ENCODE measurements around the gene TMEM255B.
A peak's percentile ranks its signal among the peaks of the same experiment; 100 is the strongest.

TMEM255B gene

DNA sequence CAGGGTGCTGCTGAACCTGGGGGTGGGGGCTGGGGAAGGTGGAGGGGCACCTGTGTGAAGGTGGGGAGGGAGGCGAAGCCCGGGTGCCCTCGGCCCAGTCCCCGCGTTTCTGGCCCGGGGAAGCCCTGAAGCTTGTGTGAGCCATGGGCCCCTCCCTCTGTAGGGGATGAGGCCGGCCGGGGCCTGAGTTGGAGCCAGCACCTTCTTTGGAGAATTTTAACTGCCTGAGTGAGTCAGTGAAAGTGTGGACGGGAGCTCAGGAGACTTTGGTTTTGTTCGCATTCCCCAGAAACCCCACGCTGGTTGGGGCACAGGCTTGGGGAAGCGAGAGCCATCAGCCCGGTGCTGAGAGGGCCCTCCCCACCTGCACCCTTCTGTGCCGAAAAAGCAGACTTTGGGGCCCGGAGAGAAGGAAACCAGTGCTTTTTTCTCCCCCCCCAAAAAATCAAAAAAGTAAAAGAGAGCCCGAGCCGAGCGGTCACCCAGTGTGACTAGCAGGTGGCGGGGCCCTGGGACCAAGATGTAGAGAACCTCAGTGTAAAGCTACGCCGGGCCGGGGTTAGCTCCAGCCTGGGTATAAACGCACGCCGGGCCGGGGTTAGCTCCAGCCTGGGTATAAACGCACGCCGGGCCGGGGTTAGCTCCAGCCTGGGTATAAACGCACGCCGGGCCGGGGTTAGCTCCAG lies 45.1 kb downstream of the TMEM255B start:
- no peak for DNase-seq (ENCODE audit: low spot score)

DNA sequence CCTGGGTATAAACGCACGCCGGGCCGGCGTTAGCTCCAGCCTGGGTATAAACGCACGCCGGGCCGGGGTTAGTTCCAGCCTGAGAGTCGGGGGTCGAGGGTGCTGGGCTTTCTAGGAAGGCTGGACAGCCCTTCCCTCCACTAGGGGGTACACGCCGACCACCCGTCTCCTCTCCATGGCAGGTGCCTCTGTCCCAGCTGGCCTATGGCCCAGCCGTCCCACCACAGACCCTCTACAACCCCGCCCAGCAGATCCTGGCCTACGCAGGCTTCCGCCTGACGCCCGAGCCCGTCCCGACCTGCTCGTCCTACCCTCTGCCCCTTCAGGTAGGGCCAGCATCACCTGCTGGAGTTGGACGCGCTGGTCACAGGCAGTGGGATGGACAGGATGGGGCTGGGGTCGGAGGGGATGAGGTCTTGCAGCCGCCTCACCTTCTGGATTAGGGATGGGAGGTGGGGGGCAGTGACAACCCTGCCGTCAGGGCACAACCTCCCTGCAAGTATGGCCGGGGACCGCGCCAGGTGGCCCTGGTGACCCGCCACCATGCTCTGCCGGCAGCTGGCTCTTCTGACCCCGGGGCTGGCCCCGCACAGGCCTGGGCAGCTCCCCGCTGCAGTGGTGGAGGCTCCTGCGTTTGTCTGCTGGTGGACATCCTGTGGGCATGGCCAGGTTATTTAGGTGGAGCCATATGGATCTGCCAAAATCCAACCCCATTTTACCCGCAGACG lies 45.8 kb downstream of the TMEM255B start:
- DNase-seq (ENCODE audit: low spot score): no peak

DNA sequence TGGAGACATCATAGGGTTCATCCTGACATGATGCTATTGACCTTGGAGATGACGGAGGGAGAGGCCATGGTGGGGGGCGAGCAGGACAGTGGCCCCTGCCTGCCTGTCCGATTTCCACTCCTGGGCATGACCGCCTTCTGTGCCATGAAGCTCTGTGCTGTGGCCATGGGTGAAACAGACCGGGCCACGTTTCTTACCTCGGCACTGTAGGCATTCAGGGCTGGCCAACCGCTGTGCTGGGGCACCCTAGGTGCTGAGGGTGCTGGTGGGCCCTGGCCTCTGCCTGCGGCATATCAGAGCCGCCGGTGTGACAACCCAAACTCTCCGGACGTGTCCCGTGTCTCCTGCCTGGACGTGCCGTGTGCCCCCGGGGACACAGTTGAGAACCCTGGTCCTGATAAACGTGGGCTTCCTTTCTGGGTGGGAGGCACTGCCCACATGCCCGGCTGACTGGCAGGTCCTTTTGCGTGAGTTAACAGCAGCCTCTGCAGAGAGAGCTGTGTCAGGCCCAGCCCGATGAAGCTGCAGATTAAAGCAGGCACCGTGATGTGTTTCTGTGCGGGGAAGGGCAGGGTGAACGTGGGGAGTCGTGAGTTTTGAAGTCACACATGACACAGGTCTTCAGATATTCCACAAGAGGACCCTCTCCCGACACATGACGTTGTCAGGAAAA lies 46.5 kb downstream of the TMEM255B start:
- no peak for DNase-seq (ENCODE audit: low spot score)

DNA sequence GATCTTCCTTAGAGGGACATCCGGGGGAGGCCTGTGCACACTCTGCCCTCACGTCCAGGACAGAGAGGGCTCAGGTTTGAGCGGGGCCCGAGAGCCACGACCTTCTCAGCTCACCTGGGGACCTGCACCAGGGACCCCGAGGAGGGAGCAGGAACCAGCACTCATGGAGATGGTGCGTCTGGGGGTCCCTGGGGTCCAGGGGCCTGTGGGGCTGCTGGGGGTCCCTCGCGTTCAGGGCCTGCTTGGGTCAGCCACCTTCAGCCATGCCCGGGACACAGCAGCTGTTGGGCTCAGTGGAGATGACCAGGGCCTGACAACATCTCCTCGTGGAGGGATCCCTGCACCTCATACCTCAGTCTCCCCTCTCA lies 47.1 kb downstream of the TMEM255B start:
- no peak for DNase-seq (ENCODE audit: low spot score)

DNA sequence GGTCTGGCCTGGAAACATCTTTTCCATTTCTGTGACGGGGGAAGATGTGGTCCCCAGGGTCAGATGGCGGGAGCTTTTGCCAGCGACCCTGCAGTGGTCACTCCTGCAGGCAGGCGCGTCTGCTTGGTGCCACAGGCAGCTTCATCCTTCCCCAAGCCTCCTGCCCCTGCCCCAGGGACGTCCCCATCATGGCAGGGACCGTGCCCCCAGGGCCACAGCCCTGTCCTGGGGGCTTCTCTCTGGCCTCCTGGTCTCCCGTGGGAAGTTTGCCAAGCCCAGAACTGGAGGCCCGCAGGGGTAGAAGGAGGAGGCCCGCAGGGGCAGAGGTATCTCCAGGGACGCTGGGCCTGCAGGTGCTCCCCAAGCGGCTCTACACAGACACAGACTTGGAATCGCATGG lies 47.5 kb downstream of the TMEM255B start:
- DNase-seq (ENCODE audit: low spot score): no peak

DNA sequence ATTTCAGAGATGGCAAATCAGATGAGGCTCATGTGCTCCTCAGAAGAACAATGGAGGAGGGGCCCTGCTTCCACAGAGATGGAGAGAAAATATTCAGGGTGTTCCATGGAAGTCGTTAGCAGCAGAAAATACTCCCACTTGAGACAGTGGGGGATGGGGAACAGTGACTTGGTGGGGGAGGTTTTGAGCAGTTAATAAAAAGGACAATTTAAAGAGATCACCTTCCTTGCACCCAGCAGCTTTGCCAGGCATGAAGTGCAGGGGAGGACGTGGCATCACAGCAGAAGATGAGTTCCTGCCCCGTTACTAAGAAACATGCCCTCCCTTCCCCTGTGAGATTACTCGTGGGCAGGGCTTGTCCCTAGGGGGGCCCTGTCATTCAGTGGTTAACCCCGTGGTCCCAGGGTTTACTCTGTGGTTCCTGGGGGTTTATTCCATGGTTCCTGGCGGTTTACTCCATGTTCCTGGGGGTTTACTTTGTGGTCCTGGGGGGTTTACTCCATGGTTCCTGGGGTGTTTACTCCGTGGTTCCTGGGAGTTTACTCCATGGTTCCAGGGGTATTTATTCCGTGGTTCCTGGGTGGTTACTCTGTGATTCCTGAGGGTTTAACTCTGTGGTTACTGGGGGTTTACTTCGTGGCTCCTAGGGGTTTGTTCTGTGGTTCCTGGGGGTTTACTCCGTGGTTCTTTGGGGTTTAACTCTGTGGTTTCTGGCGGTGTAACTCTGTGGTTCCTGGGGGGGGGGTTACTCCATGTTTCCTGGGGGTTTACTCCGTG lies 49.2 kb downstream of the TMEM255B start:
- no peak for DNase-seq (ENCODE audit: low spot score)

DNA sequence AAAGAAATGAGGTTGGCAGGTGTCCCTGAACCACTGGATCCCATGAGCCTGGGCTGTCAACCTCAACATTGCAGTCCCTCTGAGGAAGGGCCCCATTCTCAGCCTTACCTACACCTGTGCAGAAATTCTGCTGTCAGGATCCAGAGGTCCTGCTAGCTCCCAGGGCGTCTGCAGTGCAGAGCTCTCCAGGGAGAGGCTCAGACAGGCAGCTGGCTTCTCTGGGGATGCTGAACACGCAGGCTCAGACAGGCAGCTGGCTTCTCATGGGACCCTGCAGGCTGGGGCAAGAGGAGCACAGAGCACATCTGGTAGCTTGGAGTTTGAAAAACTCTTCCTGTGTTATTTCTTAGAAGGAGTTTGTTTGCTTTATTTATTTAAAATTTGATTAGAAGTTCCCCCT lies 50.9 kb downstream of the TMEM255B start:
- DNase-seq (ENCODE audit: low spot score): no peak

DNA sequence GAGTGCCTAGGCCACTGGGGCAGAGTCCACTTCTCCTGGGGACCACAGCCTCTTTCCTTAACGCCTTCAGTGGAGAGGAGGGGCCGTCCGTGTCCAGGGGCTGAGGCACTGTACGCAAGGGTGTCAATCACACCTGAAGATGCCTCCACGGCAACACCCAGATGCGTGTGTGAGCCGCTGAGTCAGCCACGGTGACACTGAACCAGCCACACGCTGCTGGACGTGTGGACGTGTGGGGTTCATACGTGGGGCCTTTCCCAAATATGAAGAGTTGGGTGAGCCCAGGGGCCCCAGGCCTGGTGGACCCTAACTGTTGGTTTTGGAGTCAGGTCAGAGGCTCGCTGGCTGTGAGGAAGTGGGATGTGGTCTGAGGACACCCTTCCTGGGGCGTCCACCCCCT lies 51.6 kb downstream of the TMEM255B start:
- no peak for DNase-seq (ENCODE audit: low spot score)

DNA sequence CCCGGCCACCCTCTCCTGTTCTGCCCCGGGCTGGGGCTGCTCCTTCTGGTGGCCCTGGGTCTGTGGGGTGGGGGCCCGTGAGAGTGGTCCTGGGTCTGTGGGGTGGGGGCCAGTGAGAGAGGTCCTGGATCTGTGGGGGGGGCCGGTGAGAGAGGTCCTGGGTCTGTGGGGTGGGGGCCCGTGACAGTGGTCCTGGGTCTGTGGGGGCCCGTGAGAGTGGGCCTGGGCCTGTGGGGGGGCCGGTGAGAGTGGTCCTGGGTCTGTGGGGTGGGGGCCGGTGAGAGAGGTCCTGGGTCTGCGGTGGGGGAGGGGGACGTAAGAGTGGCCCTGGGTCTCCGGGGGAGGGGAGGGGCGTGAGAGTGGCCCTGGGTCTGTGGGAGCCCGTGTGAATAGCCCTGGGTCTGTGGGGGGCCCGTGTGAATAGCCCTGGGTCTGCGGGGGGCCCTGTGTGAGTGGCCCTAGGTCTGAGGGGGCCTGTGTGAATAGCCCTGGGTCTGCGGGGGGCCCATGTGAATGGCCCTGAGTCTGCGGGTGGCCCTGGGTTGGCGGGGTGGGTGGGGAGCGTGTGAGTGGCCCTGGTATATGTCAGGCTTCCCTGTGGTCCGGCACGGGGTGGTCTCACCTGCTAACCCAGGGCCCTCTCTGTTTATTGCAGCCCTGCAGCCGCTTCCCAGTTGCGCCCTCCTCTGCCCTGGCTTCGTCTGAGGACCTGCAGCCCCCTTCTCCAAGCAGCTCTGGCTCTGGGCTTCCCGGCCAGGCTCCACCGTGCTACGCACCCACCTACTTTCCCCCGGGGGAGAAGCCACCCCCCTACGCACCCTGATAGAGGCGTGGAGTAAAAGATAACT lies 52.3 kb downstream of the TMEM255B start:
- DNase-seq (ENCODE audit: low spot score): no peak

DNA sequence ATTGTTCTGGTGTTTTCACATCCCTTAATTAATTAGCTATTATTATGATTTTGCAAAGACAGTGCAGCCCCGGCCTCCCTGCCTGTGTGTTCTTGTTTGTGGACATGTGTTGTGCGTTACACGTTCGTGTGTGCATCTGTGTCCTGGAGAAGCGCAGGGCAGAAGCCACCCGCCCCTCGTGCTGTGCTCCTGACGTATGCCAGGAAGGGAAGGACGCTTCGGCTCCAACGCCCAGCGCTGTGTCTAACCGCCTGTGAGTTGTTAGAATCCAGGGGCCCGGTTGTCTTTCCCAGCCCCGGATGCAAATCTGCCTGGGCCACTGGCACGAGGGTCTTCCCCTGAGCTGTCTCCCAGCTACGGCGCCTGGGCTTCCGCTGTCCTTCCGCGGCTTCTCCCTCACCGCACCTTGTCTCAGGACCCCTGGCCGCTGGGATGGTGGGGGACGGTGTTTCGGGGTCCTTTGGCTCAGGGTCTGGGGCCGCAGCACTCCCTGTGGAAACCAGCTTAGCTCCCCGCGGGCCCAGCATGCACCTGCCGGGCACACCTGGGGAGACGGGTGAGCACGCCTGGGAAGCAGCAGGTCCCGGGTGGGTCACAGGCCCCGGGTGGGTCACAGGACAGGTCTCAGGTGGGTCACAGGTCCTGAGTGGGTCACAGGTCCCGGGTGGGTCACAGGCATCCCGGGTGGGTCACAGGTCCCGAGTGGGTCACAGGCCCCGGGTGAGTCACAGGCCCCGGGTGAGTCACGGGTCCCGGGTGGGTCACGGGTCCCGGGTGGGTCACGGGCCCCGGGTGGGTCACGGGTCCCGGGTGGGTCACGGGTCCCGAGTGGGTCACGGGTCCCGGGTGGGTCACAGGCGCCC lies 53.4 kb downstream of the TMEM255B start:
- DNase-seq (ENCODE audit: low spot score): no peak

DNA sequence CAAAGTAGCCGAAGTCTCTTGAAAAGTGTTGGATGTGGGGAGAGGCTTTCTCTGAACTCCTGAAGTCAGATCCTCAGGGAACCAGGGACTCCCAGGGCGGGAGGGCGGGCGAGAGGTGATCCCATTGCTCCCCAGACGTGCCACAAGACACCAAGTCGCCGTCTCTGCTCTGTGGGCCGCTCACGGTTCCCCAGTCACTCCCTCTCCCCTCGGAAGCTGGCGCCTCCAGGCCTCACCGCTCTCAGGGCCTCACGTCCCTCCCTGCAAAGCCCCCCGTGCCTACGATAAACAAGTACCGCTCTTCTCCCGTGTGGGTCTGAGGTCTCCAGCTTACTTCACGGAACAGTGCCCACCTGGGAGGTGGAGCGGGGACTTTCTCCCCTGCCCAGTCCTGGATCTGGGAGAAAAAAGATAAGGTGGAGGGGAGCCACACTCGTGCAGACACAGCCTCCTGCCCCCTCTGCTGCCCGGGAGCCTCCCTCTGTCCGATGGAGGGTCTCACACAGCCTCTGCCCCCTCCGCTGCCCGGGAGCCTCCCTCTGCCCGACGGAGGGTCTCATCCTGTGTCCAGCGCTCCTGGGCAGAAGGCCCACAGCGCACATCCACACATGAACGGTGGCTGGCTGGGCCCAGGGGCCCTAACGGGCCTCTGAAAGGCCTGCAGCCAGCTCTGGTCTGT lies 54.2 kb downstream of the TMEM255B start:
- no peak for DNase-seq (ENCODE audit: low spot score)

DNA sequence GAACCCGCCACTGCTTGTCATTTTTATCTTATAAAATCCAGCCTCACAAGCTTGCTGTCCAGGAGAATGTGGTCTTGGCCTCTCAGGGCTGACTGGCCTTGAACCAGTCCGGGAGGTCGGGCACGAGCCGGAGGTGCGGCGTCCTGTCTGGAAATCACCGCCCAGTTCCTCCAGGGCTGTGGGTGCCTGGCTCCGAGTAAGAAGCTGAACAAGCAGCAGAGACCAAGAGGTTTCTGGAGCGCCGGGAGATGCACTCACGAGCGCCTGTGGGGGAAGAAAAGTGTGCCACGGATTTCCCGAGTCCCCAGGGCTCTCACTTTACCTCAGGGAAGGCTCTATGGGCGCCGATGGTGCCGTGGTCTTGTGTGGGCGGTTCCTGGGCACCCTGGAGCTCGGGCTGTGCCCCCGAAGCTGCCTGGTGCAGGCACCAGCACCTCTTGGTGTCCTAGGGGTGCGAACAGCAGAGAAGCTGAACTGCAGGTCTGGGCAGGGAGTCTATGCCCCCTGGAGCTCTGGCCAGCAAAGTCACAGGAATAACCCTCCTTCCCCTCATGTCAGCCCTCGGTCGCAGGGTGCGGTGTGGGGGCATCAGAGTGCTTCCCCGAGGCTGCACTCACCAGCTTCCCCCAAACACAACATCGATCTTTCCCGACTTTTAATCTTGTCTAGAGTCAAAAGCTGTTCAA lies 54.9 kb downstream of the TMEM255B start:
- DNase-seq (ENCODE audit: low spot score): no peak

DNA sequence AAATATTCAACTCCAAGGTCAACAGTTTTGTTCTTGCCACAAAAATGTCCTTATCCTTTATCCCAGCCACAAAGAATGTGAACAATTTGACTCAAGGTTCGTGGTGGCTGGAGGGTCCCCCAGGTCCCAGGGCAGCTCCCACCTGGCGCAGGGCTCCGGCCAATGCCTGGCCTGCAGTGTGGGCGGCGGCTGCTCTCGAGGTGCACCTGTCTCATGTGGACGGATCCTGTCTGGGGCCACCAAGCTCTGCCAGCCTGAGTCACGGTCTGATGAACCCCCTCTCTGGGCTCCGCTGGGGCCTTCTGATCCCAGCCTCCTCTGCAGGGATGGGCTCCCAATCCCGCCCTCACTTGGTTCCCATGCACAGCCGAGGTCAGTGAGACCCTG lies 55.4 kb downstream of the TMEM255B start:
- DNase-seq (ENCODE audit: low spot score): no peak

DNA sequence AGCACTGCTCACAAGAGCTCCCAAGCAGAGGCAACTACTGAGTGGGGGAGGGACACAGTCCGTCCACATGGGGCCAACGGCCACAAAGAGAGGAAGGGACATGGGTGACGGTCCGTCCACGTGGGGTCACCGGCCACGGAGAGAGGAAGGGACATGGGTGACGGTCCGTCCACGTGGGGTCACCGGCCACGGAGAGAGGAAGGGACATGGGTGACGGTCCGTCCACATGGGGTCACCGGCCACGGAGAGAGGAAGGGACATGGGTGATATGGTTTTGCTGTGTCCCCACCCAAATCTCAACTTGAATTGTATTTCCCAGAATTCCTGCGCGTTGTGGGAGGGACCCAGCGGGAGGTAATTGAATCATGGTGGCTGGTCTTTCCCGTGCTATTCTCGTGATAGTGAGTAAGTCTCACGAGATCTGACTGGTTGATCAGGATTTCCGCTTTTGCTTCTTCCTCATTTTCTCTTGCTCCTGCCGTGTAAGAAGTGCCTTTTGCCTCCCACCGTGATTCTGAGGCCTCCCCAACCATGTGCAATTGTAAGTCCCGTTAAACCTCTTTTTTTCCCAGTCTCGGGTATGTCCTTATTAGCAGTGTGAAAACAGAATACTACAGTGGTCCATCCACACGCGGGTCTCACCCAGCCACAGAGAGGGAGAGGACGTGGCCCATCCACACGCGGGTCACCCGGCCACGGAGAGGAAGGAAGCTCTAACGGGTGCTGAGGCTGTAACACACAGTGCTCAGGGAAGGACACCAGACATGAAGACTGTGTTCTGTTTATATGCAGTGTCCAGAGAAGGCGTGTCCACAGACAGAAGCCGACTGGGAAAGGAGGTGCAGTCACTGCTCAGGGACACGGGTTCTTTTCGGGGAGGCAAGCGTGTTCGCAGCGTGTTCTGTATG lies 56.4 kb downstream of the TMEM255B start:
- DNase-seq (ENCODE audit: low spot score): no peak

DNA sequence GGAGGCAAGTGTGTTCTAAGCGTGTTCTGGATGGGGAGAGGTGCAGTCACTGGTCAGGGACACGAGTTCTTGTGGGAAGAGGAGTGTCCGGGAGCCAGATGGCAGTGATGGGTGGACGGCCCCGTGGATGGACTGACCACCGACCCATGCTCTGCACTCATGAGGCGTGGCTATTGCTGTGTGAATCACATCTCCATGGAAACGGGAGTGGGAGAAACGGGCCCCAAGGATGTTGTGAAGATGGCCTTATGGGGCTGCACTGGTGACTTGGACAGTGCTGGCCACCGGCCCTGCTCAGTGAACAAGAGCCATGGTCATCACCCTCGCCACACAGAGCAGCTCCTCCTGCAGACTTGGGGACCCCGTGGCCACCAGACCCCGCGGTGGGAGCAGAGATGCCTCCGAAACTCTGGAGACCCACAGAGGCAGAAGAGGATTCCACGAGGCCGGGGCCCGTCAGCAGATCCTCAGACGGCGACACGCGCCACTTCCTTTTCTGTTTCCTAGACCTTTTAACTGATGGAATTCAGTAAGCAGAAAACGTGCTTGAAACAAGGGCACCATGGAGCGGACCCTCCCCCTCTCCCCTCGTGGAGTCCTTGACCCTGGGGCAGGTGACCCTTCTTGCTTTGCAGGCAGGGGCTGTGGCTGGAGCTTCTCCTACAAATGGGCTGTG lies 57.4 kb downstream of the TMEM255B start:
- DNase-seq (ENCODE audit: low spot score): no peak

DNA sequence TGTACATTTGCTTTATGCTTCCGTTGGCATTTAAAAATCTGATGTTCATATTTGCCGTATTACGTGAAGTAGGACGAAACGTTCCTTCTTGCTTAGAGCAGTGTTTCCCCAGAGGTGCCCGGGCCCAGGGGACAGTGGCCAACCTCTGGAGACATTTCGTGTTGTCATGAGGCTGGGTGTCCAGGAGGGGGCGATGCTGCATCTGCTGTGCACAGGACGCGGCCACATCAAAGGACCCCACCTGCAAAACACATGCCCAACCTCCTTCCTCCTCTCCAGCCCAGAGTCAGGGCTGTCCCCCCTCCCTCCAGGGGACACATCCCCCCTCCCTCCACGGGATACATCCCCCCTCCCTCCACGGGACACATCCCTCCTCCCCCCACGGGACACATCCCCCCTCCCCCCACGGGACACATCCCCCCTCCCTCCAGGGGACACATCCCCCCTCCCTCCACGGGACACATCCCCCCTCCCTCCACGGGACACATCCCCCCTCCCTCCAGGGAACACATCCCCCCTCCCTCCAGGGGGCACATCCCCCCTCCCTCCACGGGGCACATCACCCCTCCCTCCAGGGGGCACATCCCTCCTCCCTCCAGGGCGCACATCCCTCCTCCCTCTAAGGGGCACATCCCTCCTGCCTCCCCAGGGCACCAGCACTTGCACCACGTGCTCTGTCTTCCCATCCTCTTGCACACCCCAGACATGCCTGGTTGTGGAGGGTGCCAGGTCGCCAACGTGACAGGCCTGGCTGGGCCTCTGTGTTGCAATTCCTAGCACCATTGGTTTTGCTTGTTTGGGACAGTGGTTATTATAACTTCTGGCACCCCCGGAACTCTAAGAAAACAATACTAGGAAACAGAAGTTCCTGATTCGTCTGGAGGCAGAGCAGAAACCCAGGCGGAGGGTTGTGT lies 58.2 kb downstream of the TMEM255B start:
- DNase-seq (ENCODE audit: low spot score): peak; percentile 77
